ENCODE data around the gene NUP210L. TPM values are rescaled to one million over a fixed set of nuclear protein-coding genes. Genes with fewer than 3 reads are reported as not detected.

NUP210L gene
- total and polyA plus RNA-seq, 2 donors (not counting 3 experiments of a cell fraction or from before 2014, with no cell fraction given), result 0.01 to 0.07 TPM

GRCh38 chr1:153976819-153977249 lies 178.0 kb downstream of the NUP210L start:
- Histone ChIP-seq H3K9ac (replicated peaks; ENCODE audit: extremely low read depth, insufficient read depth, low read length) (peak overlapping the region; percentile 67), H4K20me1 (replicated peaks; ENCODE audit: control insufficient read depth, extremely low read depth, insufficient read depth, low read length) (no peaks in the 10 kb centered on the region), H3K9me3 (replicated peaks; ENCODE audit: control insufficient read depth, insufficient read depth, low read length) (no peaks in the 10 kb centered on the region), H3K27me3 (ENCODE audit: control insufficient read depth in 2 of 2, insufficient read depth in 2 of 2, low read length in 2 of 2) (no peaks in the 10 kb centered on the region), H3K36me3 (ENCODE audit: control insufficient read depth in 2 of 2, extremely low read depth in 1 of 2, insufficient read depth in 2 of 2, low read length in 2 of 2) (peaks cover 3 to 15% of the 10 kb centered on the region in 2 experiments), H3K9me1 (replicated peaks; ENCODE audit: control insufficient read depth, extremely low read depth, insufficient read depth, low read length) (no peaks in the 10 kb centered on the region), H3K4me2 (ENCODE audit: insufficient read depth, low read length) (peak overlapping the region; percentile 81), H3K4me1 (ENCODE audit: control insufficient read depth, extremely low read depth, insufficient read depth, low read length) (peaks cover 10% of the 10 kb centered on the region), H3K4me3 (replicated peaks in 1 of 3; ENCODE audit: insufficient read depth in 1 of 3, low read depth in 1 of 3, low read length in 3 of 3) (peak overlapping the region; percentile 50 to 91 (median 70)), H2AFZ (ENCODE audit: low read depth, low read length) (peak overlapping the region; percentile 25), H3K27ac (ENCODE audit: insufficient read depth, low read depth, low read length) (peak overlapping the region; percentile 4), H3K79me2 (ENCODE audit: control insufficient read depth, insufficient read depth, low read length) (peaks cover 16% of the 10 kb centered on the region)
- intact Hi-C loops (cut with micrococcal nuclease), result loop anchor here (1.0 to 2.0 kb wide), 3 partner anchors 9 to 19 kb away; partner anchors contain the start of genes CRTC2, RAB13 and SLC39A1
- no peak for TF ChIP-seq MYC (IDR thresholded peaks at IDR 0.05; ENCODE audit: low read depth, low read length)
- TF ChIP-seq GATA2 (IDR thresholded peaks at IDR 0.05; ENCODE audit: insufficient read depth, insufficient read length, low read depth, low read length), result peak; percentile 14
- ChIA-PET CTCF (interaction anchor here (1.1 to 3.9 kb wide), 10 partner anchors 9 to 179 kb away, joined by 3 to 21 read pairs (median 6); partner anchors contain the start of genes CRTC2, DENND4B, RAB13 and SLC39A1), POLR2A (interaction anchor here (1.1 to 1.5 kb wide), 2 partner anchors 10 to 14 kb away, joined by 5 to 12 read pairs; partner anchors contain the start of genes CREB3L4 and SLC39A1)
- FAIRE-seq, result peak; percentile 55
- BruUV-seq (replicated peaks), result no TSS peak
- DNase-seq (ENCODE audit: low read depth, low spot score), result no peak
- dilution Hi-C loops (cut with MboI; ENCODE audit: extremely low pct_ligation_motif_present, low sequenced_read_pairs), result no loop called here

DNA sequence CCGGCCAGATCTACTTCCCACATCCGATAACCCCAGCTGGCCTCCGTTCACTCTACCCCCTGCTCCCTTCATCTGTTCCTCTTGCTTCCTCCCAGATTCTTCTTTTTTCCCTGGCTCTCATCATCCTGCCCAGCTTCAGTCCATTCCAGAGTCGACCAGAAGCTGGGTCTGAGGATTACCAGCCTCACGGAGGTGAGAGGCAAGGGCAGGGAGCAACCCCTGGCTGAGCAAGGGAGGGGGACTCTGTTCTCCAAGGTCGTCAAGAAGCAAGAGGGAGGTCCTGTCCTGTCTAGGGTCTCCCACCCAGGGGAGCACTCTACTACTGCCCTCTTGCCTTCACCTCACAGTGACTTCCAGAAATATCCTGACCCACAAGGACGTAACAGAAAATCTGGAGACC lies 181.3 kb downstream of the NUP210L start:
- Histone ChIP-seq H3K79me2 (ENCODE audit: control insufficient read depth, insufficient read depth, low read length) (peaks cover 16% of the 10 kb centered on the region), H3K27me3 (ENCODE audit: control insufficient read depth in 2 of 2, insufficient read depth in 2 of 2, low read length in 2 of 2) (no peaks in the 10 kb centered on the region), H2AFZ (ENCODE audit: low read depth, low read length) (no peak overlapping the region), H3K9me3 (replicated peaks; ENCODE audit: control insufficient read depth, insufficient read depth, low read length) (no peaks in the 10 kb centered on the region), H3K27ac (ENCODE audit: insufficient read depth, low read depth, low read length) (no peak overlapping the region), H3K4me2 (ENCODE audit: insufficient read depth, low read length) (no peak overlapping the region), H3K9me1 (replicated peaks; ENCODE audit: control insufficient read depth, extremely low read depth, insufficient read depth, low read length) (no peaks in the 10 kb centered on the region), H3K4me1 (ENCODE audit: control insufficient read depth, extremely low read depth, insufficient read depth, low read length) (peaks cover 10% of the 10 kb centered on the region), H3K36me3 (ENCODE audit: control insufficient read depth in 2 of 2, extremely low read depth in 1 of 2, insufficient read depth in 2 of 2, low read length in 2 of 2) (peaks cover 3 to 13% of the 10 kb centered on the region in 2 experiments), H3K9ac (replicated peaks; ENCODE audit: extremely low read depth, insufficient read depth, low read length) (no peak overlapping the region), H3K4me3 (replicated peaks in 1 of 3; ENCODE audit: insufficient read depth in 1 of 3, low read depth in 1 of 3, low read length in 3 of 3) (no peak overlapping the region), H4K20me1 (replicated peaks; ENCODE audit: control insufficient read depth, extremely low read depth, insufficient read depth, low read length) (no peaks in the 10 kb centered on the region)
- TF ChIP-seq POLR2A (IDR thresholded peaks at IDR 0.05; ENCODE audit: low read depth, low read length) (no peak), POLR2AphosphoS5 (IDR thresholded peaks at IDR 0.05; ENCODE audit: insufficient read depth, low read depth, low read length) (no peak), CTCF (IDR thresholded peaks at IDR 0.05; ENCODE audit: extremely low read depth in 1 of 2, insufficient read depth in 1 of 2, low read depth in 1 of 2, low read length in 2 of 2) (no peak), GATA2 (IDR thresholded peaks at IDR 0.05; ENCODE audit: insufficient read depth, insufficient read length, low read depth, low read length) (no peak), FOS (IDR thresholded peaks at IDR 0.05; ENCODE audit: borderline replicate concordance, insufficient read depth, low read length) (no peak), MYC (IDR thresholded peaks at IDR 0.05; ENCODE audit: low read depth, low read length) (no peak), JUN (IDR thresholded peaks at IDR 0.05; ENCODE audit: borderline replicate concordance, insufficient read depth, insufficient read length, low read depth) (no peak), EZH2 (IDR thresholded peaks at IDR 0.05; ENCODE audit: borderline replicate concordance, low read depth, low read length, severe bottlenecking) (no peak)
- TF ChIP-seq, protein P1, sequence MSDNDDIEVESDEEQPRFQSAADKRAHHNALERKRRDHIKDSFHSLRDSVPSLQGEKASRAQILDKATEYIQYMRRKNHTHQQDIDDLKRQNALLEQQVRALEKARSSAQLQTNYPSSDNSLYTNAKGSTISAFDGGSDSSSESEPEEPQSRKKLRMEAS (IDR thresholded peaks at IDR 0.05; ENCODE audit: insufficient read depth, insufficient read length), result no peak
- dilution Hi-C loops (cut with MboI; ENCODE audit: extremely low pct_ligation_motif_present, low sequenced_read_pairs), result no loop called here
- DNase-seq (ENCODE audit: low read depth, low spot score) (no peak), FAIRE-seq (no peak)
- no TSS peak for BruUV-seq (replicated peaks)
- intact Hi-C loops (cut with micrococcal nuclease), result no loop called here
- POLR2A ChIA-PET, result no interaction called here
- CTCF ChIA-PET, result interaction anchor here (1.1 kb wide), 1 partner anchor 27 kb away, joined by 3 read pairs; the partner anchor contains the start of gene DENND4B

All from endothelial cell of umbilical vein (primary cell).